ENCODE measurements around the gene ZNF45. TPM values are rescaled to one million over a fixed set of nuclear protein-coding genes. Genes with fewer than 3 reads are reported as not detected.

The ZNF45 gene
- polyA plus RNA-seq, 1 of the 3 experiments (the other 2 are of a cell fraction): 9.7 TPM

- peak overlapping the region in 1 of 2 experiments; percentile 34; a peak in 1 of 4 replicates for H3K27ac ChIP-seq (ENCODE audit: low read depth in 2 of 2, low read length in 1 of 2)
- peak; percentile 41 for DNase-seq
- peak overlapping the region; percentile 69 to 82 for H3K4me3 ChIP-seq (ENCODE audit: low read depth in 2 of 2, low read length in 1 of 2)
- H3K4me2 ChIP-seq: peak overlapping the region; percentile 78
- H3K36me3 ChIP-seq (replicated peaks in 1 of 2; ENCODE audit: control insufficient read depth in 1 of 2, insufficient read depth in 2 of 2, low read length in 1 of 2): peaks cover 13 to 14% of the 10 kb centered on the region in 2 experiments
- 24% methylated on average over 14 of the region's 14 CpGs for WGBS (ENCODE audit: low lambda C conversion rate)
- H3K9me2 ChIP-seq: no peaks in the 10 kb centered on the region
- peaks cover 14% of the 10 kb centered on the region; the same call in 1 of the 2 replicates for H3K79me2 ChIP-seq (ENCODE audit: insufficient read depth)
- 0 out of 2 replicates have a peak, but pooled peaks cover 8% of the 10 kb centered on the region for H3K9me3 ChIP-seq
- H3F3A ChIP-seq (replicated peaks; ENCODE audit: insufficient read depth): peaks cover 7% of the 10 kb centered on the region
- TF ChIP-seq ELF1 (IDR thresholded peaks at IDR 0.05) (no peak), MXI1 (IDR thresholded peaks at IDR 0.05; ENCODE audit: low read depth, low read length) (peak; percentile 11; the same call in 1 of the 2 replicates), FOXJ3 (CRISPR knock-in tag; IDR thresholded peaks at IDR 0.05) (no peak)
- ChIA-PET POLR2A (interaction anchor here (0.6 to 1.0 kb wide), 3 partner anchors 34 to 66 kb away, joined by 3 to 5 read pairs (median 4); partner anchors contain the start of genes ZNF221 and ZNF222), CTCF (no interaction called here)
- H2AFZ ChIP-seq (ENCODE audit: low read depth): peak overlapping the region; percentile 88
- H3K4me1 ChIP-seq (ENCODE audit: control insufficient read depth in 1 of 2, insufficient read depth in 2 of 2, low read depth in 1 of 2, low read length in 1 of 2): peaks cover 0 to 2% of the 10 kb centered on the region in 2 experiments; a peak in 1 of 4 replicates
- no peaks in the 10 kb centered on the region for H3K27me3 ChIP-seq (ENCODE audit: insufficient read depth)
- peak overlapping the region; percentile 57 for H3K9ac ChIP-seq
- H4K20me1 ChIP-seq (ENCODE audit: insufficient read depth): no peaks in the 10 kb centered on the region
These were observed 49.6 kb upstream of the ZNF45 start for GRCh38 chr19:43984687-43985000.

GRCh38 chr19:43983912-43984686, 49.0 kb upstream of the ZNF45 start, which contains the start of gene ZNF155:
ZNF155 (plus strand) TSS chr19:43984188; CDS start chr19:43988544, 4,356 bp downstream.
- Histone ChIP-seq H3K9me2 (no peaks in the 10 kb centered on the region), H3K9ac (peak within 1 kb of the TSS; percentile 57), H3F3A (replicated peaks; ENCODE audit: insufficient read depth) (peaks cover 7% of the 10 kb centered on the region), H3K27me3 (ENCODE audit: insufficient read depth) (no peaks in the 10 kb centered on the region), H3K36me3 (replicated peaks in 1 of 2; ENCODE audit: control insufficient read depth in 1 of 2, insufficient read depth in 2 of 2, low read length in 1 of 2) (peaks cover 8% of the 10 kb centered on the region in 2 experiments), H4K20me1 (ENCODE audit: insufficient read depth) (no peaks in the 10 kb centered on the region), H3K79me2 (ENCODE audit: insufficient read depth) (peaks cover 14% of the 10 kb centered on the region; the same call in 1 of the 2 replicates), H3K4me3 (ENCODE audit: low read depth in 2 of 2, low read length in 1 of 2) (peak within 1 kb of the TSS; percentile 69 to 82), H3K9me3 (0 out of 2 replicates have a peak, but pooled peaks cover 8% of the 10 kb centered on the region), H3K4me2 (peak within 1 kb of the TSS; percentile 78), H3K4me1 (ENCODE audit: control insufficient read depth in 1 of 2, insufficient read depth in 2 of 2, low read depth in 1 of 2, low read length in 1 of 2) (peaks cover 0 to 2% of the 10 kb centered on the region in 2 experiments; a peak in 1 of 4 replicates), H3K27ac (ENCODE audit: low read depth in 2 of 2, low read length in 1 of 2) (peak within 1 kb of the TSS; percentile 22 to 51; a peak in 2 of 4 replicates), H2AFZ (ENCODE audit: low read depth) (peak within 1 kb of the TSS; percentile 88)
- ChIA-PET POLR2A (interaction anchor here (0.8 to 1.0 kb wide), 2 partner anchors 33 to 67 kb away, joined by 3 to 5 read pairs; partner anchors contain the start of gene ZNF221), CTCF (no interaction called here)
- WGBS (ENCODE audit: low lambda C conversion rate): 1% methylated on average over 31 of the region's 40 CpGs
- peak; percentile 82 for DNase-seq
- TF ChIP-seq EP300 (IDR thresholded peaks at IDR 0.05; ENCODE audit: borderline replicate concordance in 1 of 2, low read depth in 1 of 2, low read length in 1 of 2) (no peak), GATA2 (CRISPR knock-in tag; IDR thresholded peaks at IDR 0.05) (no peak), SIN3A (IDR thresholded peaks at IDR 0.05; ENCODE audit: borderline replicate concordance, low read depth, low read length) (0 out of 2 replicates have a peak, but pooled peaks have one; percentile 6), GABPA (IDR thresholded peaks at IDR 0.05; ENCODE audit: low read depth) (peak; percentile 77), FOXM1 (IDR thresholded peaks at IDR 0.05; ENCODE audit: low read depth) (no peak), TAF1 (IDR thresholded peaks at IDR 0.05; ENCODE audit: borderline replicate concordance, low read depth, low read length) (peak; percentile 48; the same call in 1 of the 2 replicates), CHD2 (IDR thresholded peaks at IDR 0.05; ENCODE audit: low read length, partially characterized antibody) (peak; percentile 97), POLR2AphosphoS5 (IDR thresholded peaks at IDR 0.05; ENCODE audit: low read depth, low read length) (peak; percentile 65; the same call in 1 of the 2 replicates), IRF3 (IDR thresholded peaks at IDR 0.05; ENCODE audit: low read depth, low read length) (no peak), YY1 (IDR thresholded peaks at IDR 0.05; ENCODE audit: low read depth) (peak; percentile 68; the same call in 1 of the 2 replicates), MEF2A (IDR thresholded peaks at IDR 0.05; ENCODE audit: borderline replicate concordance, low read depth) (no peak), RXRA (IDR thresholded peaks at IDR 0.05; ENCODE audit: borderline replicate concordance, low read depth) (no peak), MAX (IDR thresholded peaks at IDR 0.05; ENCODE audit: low read depth) (peak; percentile 57; the same call in 1 of the 2 replicates), TCF12 (IDR thresholded peaks at IDR 0.05) (no peak), FOXJ3 (CRISPR knock-in tag; IDR thresholded peaks at IDR 0.05) (no peak), RCOR1 (IDR thresholded peaks at IDR 0.05; ENCODE audit: low read length) (no peak), EZH2phosphoT487 (IDR thresholded peaks at IDR 0.05; ENCODE audit: borderline replicate concordance, low read depth) (no peak), JUND (IDR thresholded peaks at IDR 0.05) (no peak), ELF1 (IDR thresholded peaks at IDR 0.05) (peak; percentile 83), CTCF (IDR thresholded peaks at IDR 0.05) (no peak), NRF1 (IDR thresholded peaks at IDR 0.05; ENCODE audit: low read depth, low read length) (peak; percentile 60)

Data from SK-N-SH (cell line).